ENCODE data around the gene TMEM273. TPM values are rescaled to one million over a fixed set of nuclear protein-coding genes. Genes with fewer than 3 reads are reported as not detected.

The TMEM273 gene
- polyA plus RNA-seq, 1 donor (not counting 4 experiments of a cell fraction or from before 2014, with no cell fraction given): not detected

DNA sequence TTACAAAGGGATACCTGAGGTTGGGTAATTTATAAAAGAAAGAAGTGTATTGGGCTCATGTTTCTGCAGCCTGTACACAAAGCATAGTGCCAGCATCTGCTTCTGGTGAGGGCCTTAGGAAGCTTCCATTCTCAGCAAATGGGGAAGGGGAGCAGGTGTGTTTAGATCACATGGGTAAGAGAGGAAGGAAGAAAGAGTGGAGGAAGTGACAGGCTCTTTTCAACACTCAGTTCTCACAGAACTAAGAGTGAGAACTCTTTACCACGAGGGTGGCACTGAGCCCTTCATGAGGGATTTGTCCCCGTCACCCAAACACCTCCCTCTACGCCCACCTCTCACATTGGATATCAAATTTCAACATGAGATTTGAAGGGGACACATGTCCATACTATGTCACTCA is 53.9 kb downstream of the TMEM273 start:
- FAIRE-seq: no peak
- no peaks in the 10 kb centered on the region for H3K36me3 ChIP-seq (ENCODE audit: control insufficient read depth in 2 of 2, extremely low read depth in 1 of 2, insufficient read depth in 2 of 2, low read length in 2 of 2)
- no peaks in the 10 kb centered on the region for H3K79me2 ChIP-seq (ENCODE audit: control insufficient read depth, insufficient read depth, low read length)
- no peaks in the 10 kb centered on the region for H3K4me1 ChIP-seq (ENCODE audit: control insufficient read depth, extremely low read depth, insufficient read depth, low read length)
- no peak overlapping the region for H3K27ac ChIP-seq (ENCODE audit: control insufficient read depth, insufficient read depth, low read length)
- dilution Hi-C loops (cut with MboI; ENCODE audit: extremely low pct_ligation_motif_present, low sequenced_read_pairs): no loop called here
- no peak overlapping the region for H3K9ac ChIP-seq (ENCODE audit: control insufficient read depth, extremely low read depth, insufficient read depth, low read length)
- no peaks in the 10 kb centered on the region for H3K9me3 ChIP-seq (ENCODE audit: control insufficient read depth, low read depth, low read length)
- no peak for DNase-seq (ENCODE audit: low read depth, low spot score)
- no peaks in the 10 kb centered on the region for H4K20me1 ChIP-seq (ENCODE audit: control insufficient read depth, extremely low read depth, insufficient read depth, low read length)
- H2AFZ ChIP-seq (ENCODE audit: control insufficient read depth, low read length): no peak overlapping the region
- no peaks in the 10 kb centered on the region for H3K9me1 ChIP-seq (ENCODE audit: control insufficient read depth, extremely low read depth, insufficient read depth, low read length)
- no peaks in the 10 kb centered on the region for H3K27me3 ChIP-seq (ENCODE audit: control insufficient read depth, extremely low read depth, insufficient read depth, low read length)
- no peak overlapping the region for H3K4me3 ChIP-seq (ENCODE audit: control insufficient read depth in 2 of 3, extremely low read depth in 1 of 3, insufficient read depth in 2 of 3, low read depth in 1 of 3, low read length in 3 of 3)
- TF ChIP-seq EZH2 (IDR thresholded peaks at IDR 0.05; ENCODE audit: low read length) (no peak), CTCF (optimal IDR thresholded peaks at IDR 0.05 in 1 of 3, IDR thresholded peaks at IDR 0.05 in 1 of 3, conservative IDR thresholded peaks at IDR 0.05 in 1 of 3; ENCODE audit: extremely low read depth in 1 of 3, insufficient read depth in 2 of 3, low read length in 3 of 3) (no peak)
- no peak overlapping the region for H3K4me2 ChIP-seq (ENCODE audit: control insufficient read depth, extremely low read depth, insufficient read depth, low read depth, low read length)

GRCh38 chr10:49133706-49134248 is 54.4 kb downstream of the TMEM273 start, which contains the start of gene FAM170B:
FAM170B (minus strand) TSS chr10:49134021; CDS start chr10:49133918, 103 bp downstream.
- Histone ChIP-seq H3K36me3 (ENCODE audit: control insufficient read depth in 2 of 2, extremely low read depth in 1 of 2, insufficient read depth in 2 of 2, low read length in 2 of 2) (no peaks in the 10 kb centered on the region), H3K4me3 (ENCODE audit: control insufficient read depth in 2 of 3, extremely low read depth in 1 of 3, insufficient read depth in 2 of 3, low read depth in 1 of 3, low read length in 3 of 3) (no peak within 1 kb of the TSS), H4K20me1 (ENCODE audit: control insufficient read depth, extremely low read depth, insufficient read depth, low read length) (no peaks in the 10 kb centered on the region), H3K27me3 (ENCODE audit: control insufficient read depth, extremely low read depth, insufficient read depth, low read length) (no peaks in the 10 kb centered on the region), H2AFZ (ENCODE audit: control insufficient read depth, low read length) (no peak within 1 kb of the TSS), H3K9me3 (ENCODE audit: control insufficient read depth, low read depth, low read length) (no peaks in the 10 kb centered on the region), H3K9ac (ENCODE audit: control insufficient read depth, extremely low read depth, insufficient read depth, low read length) (no peak within 1 kb of the TSS), H3K79me2 (ENCODE audit: control insufficient read depth, insufficient read depth, low read length) (no peaks in the 10 kb centered on the region), H3K4me1 (ENCODE audit: control insufficient read depth, extremely low read depth, insufficient read depth, low read length) (no peaks in the 10 kb centered on the region), H3K9me1 (ENCODE audit: control insufficient read depth, extremely low read depth, insufficient read depth, low read length) (no peaks in the 10 kb centered on the region), H3K4me2 (ENCODE audit: control insufficient read depth, extremely low read depth, insufficient read depth, low read depth, low read length) (no peak within 1 kb of the TSS), H3K27ac (ENCODE audit: control insufficient read depth, insufficient read depth, low read length) (no peak within 1 kb of the TSS)
- TF ChIP-seq CTCF (optimal IDR thresholded peaks at IDR 0.05 in 1 of 3, IDR thresholded peaks at IDR 0.05 in 1 of 3, conservative IDR thresholded peaks at IDR 0.05 in 1 of 3; ENCODE audit: extremely low read depth in 1 of 3, insufficient read depth in 2 of 3, low read length in 3 of 3) (no peak), EZH2 (IDR thresholded peaks at IDR 0.05; ENCODE audit: low read length) (no peak)
- DNase-seq (ENCODE audit: low read depth, low spot score) (no peak), FAIRE-seq (no peak)
- dilution Hi-C loops (cut with MboI; ENCODE audit: extremely low pct_ligation_motif_present, low sequenced_read_pairs): no loop called here

All from keratinocyte (primary cell).